SW480 (cell line): Measurements from ENCODE around the gene ZNF143.
"Not testable (repeated sequence)": the region's sequence is repeated elsewhere in the genome, so short reads cannot be mapped to it uniquely, and the experiment has no call there.

Experiments used
- DNase-seq: peaks from one replicate; pipeline ENCODE4 v3.0.0-alpha.2; 2016; ENCODE audit warnings: low spot score

ZNF143 gene

DNA sequence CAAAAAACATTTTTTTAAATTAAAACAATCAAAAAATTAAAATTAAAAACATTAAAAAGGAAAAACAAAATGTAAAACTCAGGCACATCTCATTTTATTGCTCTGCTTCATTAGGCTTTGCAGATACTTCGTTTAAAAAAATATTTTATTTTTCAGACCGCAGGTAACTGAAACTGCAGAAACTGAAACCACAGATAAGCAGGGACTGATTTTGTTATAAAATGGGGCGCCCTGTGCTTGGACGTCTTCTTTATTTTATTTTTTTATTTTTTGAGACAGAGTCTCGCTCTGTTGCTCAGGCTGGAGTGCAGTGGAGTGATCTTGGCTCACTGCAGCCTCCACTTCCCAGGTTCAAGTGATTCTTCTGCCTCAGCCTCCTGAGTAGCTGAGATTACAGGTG lies 88.4 kb downstream of the ZNF143 start:
- not testable (repeated sequence) for DNase-seq

- peak; percentile 31 for DNase-seq
These were observed 89.4 kb downstream of the ZNF143 start for GRCh38 chr11:9550191-9550628.

DNA sequence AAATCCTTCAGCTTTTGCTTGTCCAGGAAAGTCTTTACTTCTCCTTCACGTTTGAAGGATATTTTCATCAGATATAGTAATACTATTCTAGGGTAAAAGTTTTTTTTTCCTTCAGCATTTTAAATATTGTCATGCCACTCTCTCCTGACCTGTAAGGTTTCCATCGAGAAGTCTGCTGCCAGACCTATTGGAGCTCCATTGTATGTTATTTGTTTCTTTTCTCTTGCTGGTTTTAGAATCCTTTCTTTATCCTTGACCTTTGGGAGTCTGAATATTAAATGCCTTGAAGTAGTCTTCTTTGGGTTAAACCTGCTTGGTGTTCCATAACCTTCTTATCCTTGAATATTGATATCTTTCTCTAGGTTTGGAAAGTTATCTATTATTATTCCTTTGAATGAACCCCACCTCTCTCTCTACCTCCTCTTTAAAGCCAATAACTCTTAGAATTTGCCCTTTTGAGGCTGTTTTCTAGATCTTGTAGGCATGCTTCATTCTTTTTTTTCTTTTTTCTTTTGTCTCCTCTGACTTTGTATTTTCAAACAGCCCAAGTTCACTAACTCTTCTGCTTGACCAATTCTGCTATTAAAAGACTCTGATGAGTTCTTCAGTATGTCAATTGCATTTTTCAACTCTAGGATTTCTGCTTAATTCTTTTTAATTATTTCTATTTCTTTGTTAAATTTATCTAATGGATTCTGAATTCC lies 100.6 kb downstream of the ZNF143 start:
- DNase-seq = no peak

- DNase-seq = no peak
These were observed 101.9 kb downstream of the ZNF143 start for GRCh38 chr11:9562716-9563115.

- no peak for DNase-seq
These were observed 102.5 kb downstream of the ZNF143 start for GRCh38 chr11:9563196-9563730.

DNA sequence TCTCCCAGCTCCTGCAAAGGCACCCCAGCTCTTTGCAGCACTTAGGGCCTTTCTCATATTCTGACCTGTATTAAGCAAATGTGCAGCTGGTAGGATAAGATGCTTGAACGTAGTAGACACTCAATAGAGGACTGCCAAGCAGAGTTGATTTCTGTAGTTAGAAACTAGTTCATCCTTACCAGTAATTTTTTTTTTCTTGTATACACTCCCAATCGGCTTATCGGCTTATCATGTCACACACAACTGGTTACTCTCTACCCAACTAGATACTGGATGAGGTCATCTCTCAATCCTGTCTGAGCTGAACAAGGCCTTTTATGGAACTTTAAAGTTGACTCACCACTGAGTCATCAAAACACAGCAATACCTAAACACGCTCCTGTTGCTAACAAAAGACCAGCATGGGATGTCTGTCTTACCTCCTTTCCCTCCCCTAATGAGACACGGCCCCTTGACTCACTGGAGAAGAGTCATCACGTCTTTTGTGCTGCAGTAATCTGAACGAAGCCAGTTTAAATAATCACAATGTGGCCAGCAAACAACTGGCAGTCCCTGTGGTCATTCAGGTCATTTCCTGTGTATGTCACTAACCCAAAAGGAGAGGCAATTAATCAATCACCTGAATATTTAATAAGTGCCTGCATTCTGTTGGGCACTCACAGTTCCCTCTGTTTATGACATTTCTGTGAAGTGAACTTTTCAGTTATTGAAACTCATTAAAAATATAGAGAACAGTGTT lies 105.2 kb downstream of the ZNF143 start:
- DNase-seq = peak; percentile 100

GRCh38 chr11:9566561-9567063 lies 105.8 kb downstream of the ZNF143 start:
- DNase-seq = no peak

GRCh38 chr11:9567401-9567800 lies 106.6 kb downstream of the ZNF143 start:
- no peak for DNase-seq

DNA sequence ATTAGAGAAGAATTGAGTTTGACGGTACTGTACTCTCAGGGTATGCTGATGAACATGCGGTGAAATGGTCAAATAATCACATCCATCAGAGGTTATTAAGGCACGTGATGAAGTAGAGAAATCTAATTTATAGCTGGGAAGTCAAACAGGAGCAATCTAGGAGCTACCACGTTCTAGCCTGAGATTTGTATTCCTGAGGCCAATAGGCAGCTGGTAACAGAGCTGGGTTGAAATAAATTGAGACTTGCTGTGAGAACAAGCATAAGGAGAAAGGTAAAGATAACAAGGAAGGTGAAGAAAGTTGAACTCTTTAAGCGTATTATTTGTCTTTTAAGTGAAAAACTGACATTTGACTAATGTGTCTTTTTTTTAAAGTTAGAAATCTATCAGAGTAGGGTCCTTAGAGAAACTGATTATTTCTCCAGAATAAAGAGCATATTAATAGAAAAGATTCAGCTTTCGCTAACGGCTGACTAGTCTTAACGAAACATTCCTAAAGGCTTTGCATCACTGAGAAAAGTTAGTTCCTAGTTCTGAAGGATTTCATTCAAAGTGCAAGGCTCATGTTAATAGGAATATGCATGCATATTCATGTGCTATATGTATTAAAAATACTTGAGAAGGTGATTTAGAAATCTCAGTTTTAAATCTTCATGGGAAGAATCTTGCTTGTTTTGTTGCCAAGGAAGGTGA lies 107.5 kb downstream of the ZNF143 start:
- DNase-seq = no peak

GRCh38 chr11:9568854-9569587 lies 108.2 kb downstream of the ZNF143 start:
- peak; percentile 74 for DNase-seq

GRCh38 chr11:9569588-9570164 lies 108.9 kb downstream of the ZNF143 start:
- DNase-seq = no peak

GRCh38 chr11:9570313-9571025 lies 109.7 kb downstream of the ZNF143 start:
- no peak for DNase-seq

GRCh38 chr11:9571071-9571762 lies 110.4 kb downstream of the ZNF143 start:
- no peak for DNase-seq

DNA sequence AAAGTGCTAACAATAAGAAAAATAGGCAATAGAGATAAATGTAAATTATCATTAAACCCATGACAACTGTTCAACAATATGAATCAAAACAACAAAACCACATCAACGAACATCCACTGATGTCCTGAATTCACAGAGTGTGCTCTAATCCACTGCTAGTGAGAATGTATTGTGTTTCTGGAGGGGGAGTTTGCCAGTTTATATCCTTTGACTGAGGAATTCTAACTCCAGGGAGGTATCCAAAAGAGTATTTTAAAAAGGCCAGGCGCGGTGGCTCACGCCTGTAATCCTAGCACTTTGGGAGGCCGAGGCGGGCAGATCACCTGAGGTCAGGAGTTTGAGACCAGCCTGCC lies 110.9 kb downstream of the ZNF143 start:
- DNase-seq = no peak

- DNase-seq = peak; percentile 97
These were observed 112.4 kb downstream of the ZNF143 start, which contains the start of gene WEE1 for GRCh38 chr11:9573052-9573774. Gene WEE1, plus strand, starts transcription at chr11:9573670. Its CDS starts 264 bp downstream, at chr11:9573934.

DNA sequence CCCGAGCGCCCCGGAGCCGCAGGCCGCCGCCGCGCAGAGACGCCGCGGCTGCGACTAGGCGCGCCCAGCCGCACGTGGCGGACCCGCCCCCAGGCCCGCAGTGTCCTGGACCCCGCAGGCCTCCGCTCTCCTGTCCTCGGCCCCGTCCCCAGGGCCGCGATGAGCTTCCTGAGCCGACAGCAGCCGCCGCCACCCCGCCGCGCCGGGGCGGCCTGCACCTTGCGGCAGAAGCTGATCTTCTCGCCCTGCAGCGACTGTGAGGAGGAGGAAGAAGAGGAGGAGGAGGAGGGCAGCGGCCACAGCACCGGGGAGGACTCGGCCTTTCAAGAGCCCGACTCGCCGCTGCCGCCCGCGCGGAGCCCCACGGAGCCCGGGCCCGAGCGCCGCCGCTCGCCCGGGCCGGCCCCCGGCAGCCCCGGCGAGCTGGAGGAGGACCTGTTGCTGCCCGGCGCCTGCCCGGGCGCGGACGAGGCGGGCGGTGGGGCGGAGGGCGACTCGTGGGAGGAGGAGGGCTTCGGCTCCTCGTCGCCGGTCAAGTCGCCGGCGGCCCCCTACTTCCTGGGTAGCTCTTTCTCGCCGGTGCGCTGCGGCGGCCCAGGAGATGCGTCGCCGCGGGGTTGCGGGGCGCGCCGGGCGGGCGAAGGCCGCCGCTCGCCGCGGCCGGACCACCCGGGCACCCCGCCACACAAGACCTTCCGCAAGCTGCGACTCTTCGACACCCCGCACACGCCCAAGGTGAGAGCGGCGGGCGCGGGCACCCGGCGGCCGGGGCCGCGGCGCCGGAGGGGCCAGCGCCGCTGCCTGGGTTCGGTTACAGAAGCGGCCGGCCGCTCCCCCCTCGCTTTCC lies 113.2 kb downstream of the ZNF143 start:
- DNase-seq = peak; percentile 36

GRCh38 chr11:9574622-9575259 lies 113.9 kb downstream of the ZNF143 start:
- no peak for DNase-seq
